ENCODE measurements around the gene SPTB.

The SPTB gene

GRCh38 chr14:64795921-64796320 is 83.8 kb downstream of the SPTB start:
- TF ChIP-seq EZH2phosphoT487 (IDR thresholded peaks at IDR 0.05; ENCODE audit: low read length), result no peak
- TF ChIP-seq EZH2 (optimal IDR thresholded peaks at IDR 0.05; ENCODE audit: low read depth, low read length), result no peak
- no peak for TF ChIP-seq CTCF (IDR thresholded peaks at IDR 0.05; ENCODE audit: low read length)
- Histone ChIP-seq H3K9me2 (replicated peaks; ENCODE audit: insufficient read depth, low read length) (no peaks in the 10 kb centered on the region), H3K36me3 (replicated peaks; ENCODE audit: insufficient read depth, low read length) (no peaks in the 10 kb centered on the region), H2AFZ (ENCODE audit: low read length) (no peak overlapping the region), H3K79me2 (ENCODE audit: low read length) (no peaks in the 10 kb centered on the region), H4K20me1 (ENCODE audit: insufficient read depth, low read length) (no peaks in the 10 kb centered on the region), H3K4me1 (ENCODE audit: low read length) (no peaks in the 10 kb centered on the region), H3F3A (ENCODE audit: insufficient read depth, low read length) (no peaks in the 10 kb centered on the region), H3K9ac (ENCODE audit: low read length) (no peak overlapping the region), H3K27ac (ENCODE audit: low read length) (no peak overlapping the region), H3K4me2 (ENCODE audit: low read depth, low read length) (no peak overlapping the region), H3K27me3 (replicated peaks; ENCODE audit: insufficient read depth, low read length) (no peaks in the 10 kb centered on the region), H3K9me3 (replicated peaks; ENCODE audit: insufficient read depth, low read length) (no peaks in the 10 kb centered on the region), H3K4me3 (ENCODE audit: low read length) (no peak overlapping the region)
- DNase-seq, result no peak

- Histone ChIP-seq H4K20me1 (ENCODE audit: insufficient read depth, low read length) (no peaks in the 10 kb centered on the region), H3K9ac (ENCODE audit: low read length) (no peak overlapping the region), H3K4me2 (ENCODE audit: low read depth, low read length) (no peak overlapping the region), H3K4me1 (ENCODE audit: low read length) (no peaks in the 10 kb centered on the region), H3K27ac (ENCODE audit: low read length) (no peak overlapping the region), H3K79me2 (ENCODE audit: low read length) (no peaks in the 10 kb centered on the region), H3K9me3 (replicated peaks; ENCODE audit: insufficient read depth, low read length) (no peaks in the 10 kb centered on the region), H3F3A (ENCODE audit: insufficient read depth, low read length) (no peaks in the 10 kb centered on the region), H3K27me3 (replicated peaks; ENCODE audit: insufficient read depth, low read length) (no peaks in the 10 kb centered on the region), H3K4me3 (ENCODE audit: low read length) (no peak overlapping the region), H3K9me2 (replicated peaks; ENCODE audit: insufficient read depth, low read length) (no peaks in the 10 kb centered on the region), H3K36me3 (replicated peaks; ENCODE audit: insufficient read depth, low read length) (no peaks in the 10 kb centered on the region), H2AFZ (ENCODE audit: low read length) (no peak overlapping the region)
- no peak for DNase-seq
- no peak for TF ChIP-seq CTCF (IDR thresholded peaks at IDR 0.05; ENCODE audit: low read length)
- TF ChIP-seq EZH2 (optimal IDR thresholded peaks at IDR 0.05; ENCODE audit: low read depth, low read length), result no peak
These were observed 84.5 kb downstream of the SPTB start for GRCh38 chr14:64795211-64795610.

DNA sequence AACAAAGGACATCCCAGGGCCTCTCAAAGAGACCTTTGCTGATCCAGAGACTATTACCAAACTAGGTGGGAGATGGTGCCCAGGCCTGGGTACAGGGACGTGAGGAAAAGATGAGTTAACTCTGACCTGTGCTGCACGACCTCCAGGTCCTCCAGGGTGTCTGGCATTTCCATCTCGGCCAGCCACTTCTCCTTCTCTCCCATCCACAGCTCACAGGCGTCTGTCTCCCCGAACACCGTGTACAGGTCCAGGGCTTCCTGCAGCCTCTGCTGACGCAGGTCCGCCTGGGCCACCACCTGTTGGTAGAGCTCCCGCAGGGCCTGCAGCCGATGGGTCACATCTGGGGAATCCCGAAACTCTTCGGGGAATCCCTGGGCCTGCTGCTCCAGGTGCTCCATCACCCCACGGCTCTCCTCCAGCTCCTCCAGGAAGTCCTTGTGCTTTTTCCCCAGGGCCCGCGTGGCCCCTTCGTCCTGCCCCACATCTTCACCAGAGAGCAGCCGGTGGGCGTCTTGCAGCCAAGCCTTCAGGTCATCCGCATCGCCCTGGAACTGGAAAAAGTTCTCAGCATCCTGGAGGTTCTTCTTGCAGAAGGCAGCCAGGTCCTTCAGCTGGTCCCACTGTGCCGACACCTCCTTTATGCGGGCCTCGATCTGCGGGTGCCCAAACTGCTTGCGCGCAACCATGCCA is 86.7 kb downstream of the SPTB start:
- H3K9me3 ChIP-seq (replicated peaks; ENCODE audit: insufficient read depth, low read length), result no peaks in the 10 kb centered on the region
- no peak overlapping the region for H3K27ac ChIP-seq (ENCODE audit: low read length)
- H3K4me1 ChIP-seq (ENCODE audit: low read length), result no peaks in the 10 kb centered on the region
- no peak overlapping the region for H2AFZ ChIP-seq (ENCODE audit: low read length)
- H3K79me2 ChIP-seq (ENCODE audit: low read length), result no peaks in the 10 kb centered on the region
- no peaks in the 10 kb centered on the region for H3K9me2 ChIP-seq (replicated peaks; ENCODE audit: insufficient read depth, low read length)
- H3K36me3 ChIP-seq (replicated peaks; ENCODE audit: insufficient read depth, low read length), result no peaks in the 10 kb centered on the region
- no peak for DNase-seq
- no peak overlapping the region for H3K9ac ChIP-seq (ENCODE audit: low read length)
- H3K4me2 ChIP-seq (ENCODE audit: low read depth, low read length), result no peak overlapping the region
- H3K4me3 ChIP-seq (ENCODE audit: low read length), result no peak overlapping the region
- H3F3A ChIP-seq (ENCODE audit: insufficient read depth, low read length), result no peaks in the 10 kb centered on the region
- H4K20me1 ChIP-seq (ENCODE audit: insufficient read depth, low read length), result no peaks in the 10 kb centered on the region
- TF ChIP-seq EZH2phosphoT487 (IDR thresholded peaks at IDR 0.05; ENCODE audit: low read length) (no peak), EZH2 (optimal IDR thresholded peaks at IDR 0.05; ENCODE audit: low read depth, low read length) (no peak), CTCF (IDR thresholded peaks at IDR 0.05; ENCODE audit: low read length) (no peak)
- no peaks in the 10 kb centered on the region for H3K27me3 ChIP-seq (replicated peaks; ENCODE audit: insufficient read depth, low read length)
